A673 (cell line): ENCODE measurements around the gene CTSH. TPM values are rescaled to one million over a fixed set of nuclear protein-coding genes. Genes with fewer than 3 reads are reported as not detected.

Experiments used
- BruUV-seq: library from RNA; stranded (reverse); fragments of 400-500 nt; replicated peaks from 2 replicates; lab custom pipeline; 2021; lab: Mats Ljungman, UMichigan
- CTCF ChIA-PET: fragments of 300-600 bp; sonication (Branson Sonifier 250); formaldehyde crosslinking; loops from one replicate; lab custom pipeline; 2022; ENCODE audit warnings: antibody characterized with exemption; lab: Charles Lee
- POLR2A ChIA-PET: fragments of 300-600 bp; sonication (Branson Sonifier 250); formaldehyde crosslinking; loops from one replicate; lab custom pipeline; 2022; ENCODE audit warnings: antibody characterized with exemption; ENCODE audit not compliant: low non-redundant PET; lab: Charles Lee
- DNase-seq: peaks from one replicate; pipeline ENCODE4 v3.0.0-alpha.2; 2015; ENCODE audit warnings: low spot score
- H3K27ac ChIP-seq: fragments of 200-600 bp; sonication (generic); 2 replicates; pipeline ENCODE4 v1.5.1; 2016; ENCODE audit warnings: mixed run types, low read depth, mild to moderate bottlenecking, mixed read lengths, antibody characterized with exemption, low read length; ENCODE audit not compliant: poor library complexity, severe bottlenecking
- H3K27me3 ChIP-seq: fragments of 200-600 bp; sonication (generic); replicated peaks from 2 replicates; pipeline ENCODE4 v1.6.1; 2017; ENCODE audit warnings: mixed run types, low read depth, mild to moderate bottlenecking, mixed read lengths, antibody characterized with exemption, low read length; ENCODE audit not compliant: insufficient read depth, poor library complexity
- H3K36me3 ChIP-seq: fragments of 200-600 bp; sonication (generic); 2 replicates; pipeline ENCODE4 v1.6.1; 2016; ENCODE audit warnings: mixed run types, mild to moderate bottlenecking, mixed read lengths, antibody characterized with exemption, low read length; ENCODE audit not compliant: insufficient read depth, poor library complexity, severe bottlenecking
- H3K4me1 ChIP-seq: fragments of 200-600 bp; sonication (generic); 2 replicates; pipeline ENCODE4 v1.6.1; 2017; ENCODE audit warnings: mixed run types, mild to moderate bottlenecking, mixed read lengths, antibody characterized with exemption, low read length; ENCODE audit not compliant: insufficient read depth, poor library complexity, severe bottlenecking
- H3K4me3 ChIP-seq: fragments of 200-600 bp; sonication (generic); 2 replicates; pipeline ENCODE4 v1.5.1; 2016; ENCODE audit warnings: low read depth, mixed run types, mild to moderate bottlenecking, mixed read lengths, low read length; ENCODE audit not compliant: poor library complexity, severe bottlenecking
- H3K9me3 ChIP-seq: fragments of 200-600 bp; sonication (generic); 2 replicates; pipeline ENCODE4 v1.6.1; 2016; ENCODE audit warnings: mixed run types, low read depth, mild to moderate bottlenecking, mixed read lengths, antibody characterized with exemption, low read length; ENCODE audit not compliant: poor library complexity, severe bottlenecking
- CTCF ChIP-seq: fragments of 300-800, 200-600 bp; sonication (generic); conservative IDR thresholded peaks from 2 replicates; pipeline ENCODE4 v1.5.1; 2017; ENCODE audit warnings: low read depth, mild to moderate bottlenecking, antibody characterized with exemption, low read length, moderate library complexity, mixed read lengths
- EZH2 ChIP-seq: fragments of 200-600 bp; sonication (generic); IDR thresholded peaks from 2 replicates; pipeline ENCODE4 v1.6.1; 2017; ENCODE audit warnings: borderline replicate concordance, low read depth, mild to moderate bottlenecking, mixed read lengths, antibody characterized with exemption, low read length; ENCODE audit not compliant: poor library complexity, severe bottlenecking
- intact Hi-C: fragments of 100-400 bp; cut with micrococcal nuclease; formaldehyde crosslinking; loops from one replicate; pipeline ENCODE4 v1.10.0; 2022; ENCODE audit not compliant: unreplicated experiment
- total RNA-seq: library from RNA; stranded (reverse); gene quantifications from 2 replicates; pipeline ENCODE4 v1.2.3, GENCODE V29; 2021

The CTSH gene
- total RNA-seq, 1 experiment from 2014 or later, result 2.2 TPM

GRCh38 chr15:78977091-78977571, 32.3 kb upstream of the CTSH start:
- intact Hi-C loops, result no loop called here
- ChIA-PET POLR2A (no interaction called here), CTCF (no interaction called here)
- no TSS peak for BruUV-seq
- no peak overlapping the region for H3K27ac ChIP-seq
- no peak for DNase-seq
- H3K4me1 ChIP-seq, result no peaks in the 10 kb centered on the region
- H3K27me3 ChIP-seq, result no peaks in the 10 kb centered on the region
- no peaks in the 10 kb centered on the region for H3K36me3 ChIP-seq
- no peaks in the 10 kb centered on the region for H3K9me3 ChIP-seq
- TF ChIP-seq CTCF, result no peak
- no peak for TF ChIP-seq EZH2
- no peak overlapping the region for H3K4me3 ChIP-seq

GRCh38 chr15:78976691-78977090, 31.8 kb upstream of the CTSH start:
- no peak for DNase-seq
- TF ChIP-seq CTCF (no peak), EZH2 (no peak)
- Histone ChIP-seq H3K4me3 (no peak overlapping the region), H3K36me3 (no peaks in the 10 kb centered on the region), H3K27ac (no peak overlapping the region), H3K4me1 (no peaks in the 10 kb centered on the region), H3K27me3 (no peaks in the 10 kb centered on the region), H3K9me3 (no peaks in the 10 kb centered on the region)
- intact Hi-C loops, result no loop called here
- ChIA-PET CTCF (no interaction called here), POLR2A (no interaction called here)
- BruUV-seq, result no TSS peak

- H3K4me3 ChIP-seq, result no peak overlapping the region
- no peaks in the 10 kb centered on the region for H3K4me1 ChIP-seq
- H3K9me3 ChIP-seq, result no peaks in the 10 kb centered on the region
- BruUV-seq, result no TSS peak
- no peak for DNase-seq
- no peaks in the 10 kb centered on the region for H3K27me3 ChIP-seq
- TF ChIP-seq CTCF, result no peak
- no peak overlapping the region for H3K27ac ChIP-seq
- ChIA-PET POLR2A (no interaction called here), CTCF (no interaction called here)
- intact Hi-C loops, result no loop called here
- H3K36me3 ChIP-seq, result no peaks in the 10 kb centered on the region
These were observed 29.5 kb upstream of the CTSH start for GRCh38 chr15:78974272-78974918.
